GM21619 (cell line): ENCODE measurements around the gene COX6B2.
A peak's percentile ranks its signal among the peaks of the same experiment; 100 is the strongest.

Source experiments
- ATAC-seq: cut with Tn5 transposase; IDR thresholded peaks from one replicate; pipeline ENCODE4 v1.9.1; 2021; ENCODE audit not compliant: unreplicated experiment

Gene COX6B2

GRCh38 chr19:55315956-55316525 is 38.5 kb downstream of the COX6B2 start:
- no peak for ATAC-seq

DNA sequence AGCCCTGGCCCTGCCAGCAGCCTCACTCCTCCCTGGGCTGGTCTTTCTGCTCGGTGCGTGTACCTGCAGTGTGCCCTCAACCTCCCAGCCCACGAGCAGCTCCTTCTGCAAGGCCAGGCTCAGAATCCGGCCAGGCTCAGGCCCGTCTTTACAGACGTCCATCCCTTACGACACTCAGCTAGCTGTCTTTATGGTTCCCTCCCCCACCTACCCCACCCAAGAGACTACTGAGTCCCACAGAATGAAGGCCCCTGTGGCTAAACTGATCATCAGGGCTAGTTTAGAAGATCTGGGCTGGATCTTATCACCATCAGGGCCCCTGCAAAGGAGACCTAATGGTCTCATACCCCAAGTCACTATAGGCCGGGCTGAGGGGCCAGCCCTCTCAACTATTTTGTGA is 40.1 kb downstream of the COX6B2 start:
- no peak for ATAC-seq

- ATAC-seq = no peak
Observed at GRCh38 chr19:55312621-55313512, 41.7 kb downstream of the COX6B2 start.

DNA sequence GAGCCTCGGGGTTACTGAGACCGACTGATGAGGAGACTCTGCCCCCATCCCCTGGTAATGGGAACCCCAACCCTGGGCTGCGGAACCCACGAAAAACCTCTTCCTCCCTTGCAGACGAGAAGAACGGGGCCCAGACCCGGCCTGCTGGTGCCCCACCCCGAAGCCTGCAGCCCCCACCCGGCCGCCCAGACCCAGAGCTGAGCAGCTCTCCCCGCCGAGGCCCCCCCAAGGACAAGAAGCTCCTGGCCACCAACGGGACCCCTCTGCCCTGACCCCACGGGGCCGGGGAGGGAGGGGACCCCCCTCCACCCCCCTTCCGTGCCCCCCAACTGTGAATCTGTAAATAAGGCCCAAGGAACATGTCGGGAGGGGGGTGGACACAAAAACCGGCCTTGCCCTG is 42.7 kb downstream of the COX6B2 start:
- ATAC-seq = no peak

GRCh38 chr19:55311397-55311796 is 43.1 kb downstream of the COX6B2 start:
- no peak for ATAC-seq

GRCh38 chr19:55310498-55310897 is 44.0 kb downstream of the COX6B2 start:
- ATAC-seq = no peak

DNA sequence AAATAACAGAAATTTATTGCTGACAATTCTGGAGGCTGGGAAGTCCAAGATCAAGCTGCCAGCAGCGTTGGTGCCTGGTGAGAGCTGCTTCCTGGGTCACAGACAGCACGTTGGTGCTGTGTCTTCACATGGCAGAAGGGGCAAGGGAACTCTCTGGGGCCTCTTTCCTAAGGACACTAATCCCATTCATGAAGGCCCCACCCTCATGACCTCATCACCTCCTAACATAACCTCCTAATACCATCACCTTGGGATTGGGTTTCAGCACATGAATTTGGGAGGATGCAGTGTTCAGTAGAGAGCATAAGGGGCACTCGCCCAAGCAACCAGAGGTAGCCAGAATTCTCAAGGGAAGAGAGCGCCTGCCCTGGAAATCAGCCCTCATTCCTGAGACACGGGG is 45.1 kb downstream of the COX6B2 start:
- no peak for ATAC-seq

GRCh38 chr19:55308281-55308680 is 46.2 kb downstream of the COX6B2 start:
- ATAC-seq = no peak

DNA sequence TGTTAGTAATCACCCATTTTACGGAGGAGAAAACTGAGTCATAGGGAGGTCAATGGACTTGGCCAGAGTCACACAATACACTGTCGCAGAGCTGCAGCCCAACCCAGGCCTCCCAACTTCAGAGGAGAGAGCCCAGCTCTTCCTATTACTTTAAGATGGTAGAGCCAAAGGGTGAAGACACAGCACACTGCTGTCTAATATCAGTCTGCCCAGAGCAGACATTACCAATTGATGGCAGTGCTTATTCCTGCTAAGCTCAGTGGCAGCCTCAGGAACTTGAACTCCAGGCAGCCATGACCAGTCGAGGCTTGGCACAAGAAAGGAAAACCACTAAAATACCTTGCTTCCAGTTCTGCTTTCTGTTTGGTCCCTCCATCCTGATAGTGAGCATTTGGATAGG is 47.8 kb downstream of the COX6B2 start:
- ATAC-seq = no peak

DNA sequence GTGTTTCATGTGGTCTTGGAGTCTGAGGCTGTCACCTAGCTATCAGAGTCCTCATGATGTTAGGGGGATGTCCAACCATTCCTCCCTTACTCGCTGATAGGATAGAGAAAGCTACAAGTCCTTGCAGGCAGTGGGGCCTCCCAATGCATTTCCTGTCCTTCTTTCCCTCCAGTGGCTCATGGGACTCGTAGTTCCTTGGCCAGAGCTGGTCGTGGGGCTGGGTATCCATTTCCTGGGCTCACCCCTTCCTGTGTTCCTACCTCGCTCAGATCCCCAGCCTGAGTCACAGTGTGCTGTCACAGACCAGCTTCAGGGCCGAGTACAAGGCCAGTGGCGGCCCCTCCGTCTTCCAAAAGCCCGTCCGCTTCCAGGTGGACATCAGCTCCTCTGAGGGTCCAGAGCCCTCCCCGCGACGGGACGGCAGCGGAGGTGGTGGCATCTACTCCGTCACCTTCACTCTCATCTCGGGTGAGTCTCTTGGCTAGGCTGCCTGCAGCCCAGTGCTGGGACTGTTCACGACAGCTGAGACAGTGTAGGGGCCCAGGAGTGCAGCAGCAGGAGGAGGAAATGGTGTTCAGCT is 48.4 kb downstream of the COX6B2 start:
- ATAC-seq = no peak

DNA sequence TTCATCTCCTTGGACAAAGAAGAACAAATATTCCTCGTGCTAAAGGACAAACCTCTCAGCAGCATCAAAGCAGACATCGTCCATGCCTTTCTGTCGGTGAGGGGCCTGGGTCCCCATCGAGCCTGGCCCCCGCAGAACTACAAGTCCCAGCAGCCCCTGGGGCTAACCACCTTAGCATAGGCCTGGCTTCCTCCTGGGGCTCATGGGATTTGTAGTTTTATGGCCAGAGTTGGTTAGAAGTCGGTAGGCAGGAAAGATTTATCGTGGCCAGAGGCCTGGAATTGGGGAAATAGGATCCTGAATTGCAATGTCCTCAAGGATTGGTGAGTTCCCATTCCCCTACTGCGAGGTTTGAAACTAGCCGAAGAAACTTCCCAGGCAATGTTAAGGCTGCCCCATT is 49.0 kb downstream of the COX6B2 start:
- ATAC-seq = no peak

- no peak for ATAC-seq
Observed at GRCh38 chr19:55304980-55305379, 49.5 kb downstream of the COX6B2 start.

- no peak for ATAC-seq
Observed at GRCh38 chr19:55304279-55304978, 50.1 kb downstream of the COX6B2 start.

- no peak for ATAC-seq
Observed at GRCh38 chr19:55303477-55303876, 51.0 kb downstream of the COX6B2 start.

- no peak for ATAC-seq
Observed at GRCh38 chr19:55302318-55302703, 52.2 kb downstream of the COX6B2 start.

- ATAC-seq = peak; percentile 53
Observed at GRCh38 chr19:55301459-55302317, 52.8 kb downstream of the COX6B2 start.

- no peak for ATAC-seq
Observed at GRCh38 chr19:55300886-55301458, 53.5 kb downstream of the COX6B2 start.

DNA sequence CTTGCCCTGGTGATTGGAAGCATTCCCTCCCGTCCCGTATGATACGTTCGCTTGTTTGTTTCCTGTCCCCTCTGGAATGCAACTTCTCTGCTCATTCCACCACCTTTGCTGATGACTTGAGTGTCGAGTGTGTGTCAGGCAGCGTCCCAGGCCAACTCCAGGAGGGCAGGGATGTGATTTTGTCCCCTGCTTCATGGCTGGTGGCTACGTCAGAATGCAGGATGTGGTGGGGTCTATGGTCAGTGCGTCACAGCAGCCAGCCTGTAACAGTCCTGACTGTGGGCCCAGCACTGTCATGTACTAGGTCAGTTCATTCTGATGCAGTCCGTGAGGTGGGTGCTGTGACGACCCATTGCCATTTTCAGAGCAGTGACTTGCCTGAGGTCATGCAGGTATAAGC is 54.5 kb downstream of the COX6B2 start:
- ATAC-seq = no peak
